Measurements from ENCODE around the gene HOXD11.

GRCh38 chr2:176146101-176146500 lies 39.0 kb downstream of the HOXD11 start:
- TF ChIP-seq CTCF (IDR thresholded peaks at IDR 0.05) (no peak), POLR2A (IDR thresholded peaks at IDR 0.05) (no peak), POLR2AphosphoS5 (IDR thresholded peaks at IDR 0.05) (no peak)
